ENCODE data around the gene TNFAIP2. TPM values are rescaled to one million over a fixed set of nuclear protein-coding genes. Genes with fewer than 3 reads are reported as not detected.

TNFAIP2 gene, protein sequence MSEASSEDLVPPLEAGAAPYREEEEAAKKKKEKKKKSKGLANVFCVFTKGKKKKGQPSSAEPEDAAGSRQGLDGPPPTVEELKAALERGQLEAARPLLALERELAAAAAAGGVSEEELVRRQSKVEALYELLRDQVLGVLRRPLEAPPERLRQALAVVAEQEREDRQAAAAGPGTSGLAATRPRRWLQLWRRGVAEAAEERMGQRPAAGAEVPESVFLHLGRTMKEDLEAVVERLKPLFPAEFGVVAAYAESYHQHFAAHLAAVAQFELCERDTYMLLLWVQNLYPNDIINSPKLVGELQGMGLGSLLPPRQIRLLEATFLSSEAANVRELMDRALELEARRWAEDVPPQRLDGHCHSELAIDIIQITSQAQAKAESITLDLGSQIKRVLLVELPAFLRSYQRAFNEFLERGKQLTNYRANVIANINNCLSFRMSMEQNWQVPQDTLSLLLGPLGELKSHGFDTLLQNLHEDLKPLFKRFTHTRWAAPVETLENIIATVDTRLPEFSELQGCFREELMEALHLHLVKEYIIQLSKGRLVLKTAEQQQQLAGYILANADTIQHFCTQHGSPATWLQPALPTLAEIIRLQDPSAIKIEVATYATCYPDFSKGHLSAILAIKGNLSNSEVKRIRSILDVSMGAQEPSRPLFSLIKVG
- total RNA-seq (2022; extraction: Qiagen RNA extraction), result 270 to 315 TPM (median 301 TPM) in 5 replicates

GRCh38 chr14:103122947-103123633, at the start of gene TNFAIP2:
TNFAIP2 (plus strand) TSS chr14:103123461; CDS start chr14:103126458, 2,997 bp downstream.

GRCh38 chr14:103084021-103084919, 39.0 kb upstream of the TNFAIP2 start, which contains the start of gene LBHD2:
LBHD2 (plus strand) TSS chr14:103084210; CDS start chr14:103086013, 1,803 bp downstream.

GRCh38 chr14:103094406-103095209, 28.7 kb upstream of the TNFAIP2 start, which contains the start of gene EXOC3L4:
EXOC3L4 (plus strand) TSS chr14:103094725; CDS start chr14:103100220, 5,495 bp downstream.

Other genes with a start within 250 kb of the TNFAIP2 start
- gene AMN, start 200.8 kb upstream of the TNFAIP2 start, total RNA-seq (2022; extraction: Qiagen RNA extraction), result 0.25 to 0.54 TPM (median 0.39 TPM) in 5 replicates
- 62.2 to 107 TPM (median 84.3 TPM) in 5 replicates for gene CDC42BPB, start 65.9 kb upstream of the TNFAIP2 start, total RNA-seq (2022; extraction: Qiagen RNA extraction)
- 0.16 to 0.24 TPM in 2 of 5 replicates, not detected in the others for gene LBHD2, start 39.3 kb upstream of the TNFAIP2 start, total RNA-seq (2022; extraction: Qiagen RNA extraction)
- gene EXOC3L4, start 28.7 kb upstream of the TNFAIP2 start, total RNA-seq (2022; extraction: Qiagen RNA extraction), result 1.0 to 2.8 TPM (median 1.7 TPM) in 5 replicates
- 192 to 280 TPM (median 262 TPM) in 5 replicates for gene EIF5, start 210.8 kb downstream of the TNFAIP2 start, total RNA-seq (2022; extraction: Qiagen RNA extraction)

All from A549 treated with Hydrocortisone at 1 μM for 4 hours (cell line).